ENCODE results near the gene PLCH1. TPM values are rescaled to one million over a fixed set of nuclear protein-coding genes. Genes with fewer than 3 reads are reported as not detected.

Gene PLCH1
- total RNA-seq, 1 experiment from 2014 or later: 1.4 TPM

DNA sequence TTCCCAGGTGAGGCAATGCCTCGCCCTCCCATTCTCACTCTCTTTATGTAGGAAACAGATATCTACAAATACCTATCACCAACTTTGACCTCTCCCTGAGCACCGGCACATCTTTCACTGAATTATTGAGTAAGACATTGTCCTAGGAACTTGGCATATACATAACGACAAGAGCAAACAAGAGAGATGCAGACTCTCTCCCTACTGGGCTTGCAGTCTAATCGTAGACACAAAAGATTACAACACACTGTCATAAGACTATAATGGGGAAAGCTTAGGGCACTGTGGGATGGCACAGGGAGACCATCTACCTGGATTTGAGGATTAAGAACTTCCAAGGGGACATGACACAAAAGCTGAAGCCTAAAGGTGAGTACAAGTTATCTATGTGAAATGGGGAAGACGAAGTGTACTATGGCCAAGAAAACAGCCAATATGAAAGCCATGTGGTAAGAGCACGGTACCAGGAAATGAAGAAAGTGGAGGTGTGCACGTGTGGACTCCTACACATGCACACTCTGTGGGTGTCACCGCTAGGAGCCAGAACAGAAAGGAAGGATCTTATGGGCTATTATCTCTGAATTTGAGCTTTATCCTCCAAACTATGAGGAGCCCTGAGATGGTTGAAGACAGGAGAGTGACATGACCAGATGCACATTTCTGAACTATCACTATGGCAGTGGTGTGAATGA, 232.6 kb downstream of the PLCH1 start:
- ChIA-PET CTCF (no interaction called here), POLR2A (ENCODE audit: unreplicated experiment) (no interaction called here)
- no peaks in the 10 kb centered on the region for H3K27me3 ChIP-seq (ENCODE audit: insufficient read depth, low read depth)
- no peaks in the 10 kb centered on the region for H3K36me3 ChIP-seq (ENCODE audit: low read depth)
- no TSS peak for BruUV-seq (replicated peaks)
- H3K4me1 ChIP-seq (replicated peaks; ENCODE audit: insufficient read depth): no peaks in the 10 kb centered on the region
- no peak overlapping the region for H3K4me3 ChIP-seq
- H3K79me2 ChIP-seq (ENCODE audit: low read depth): no peaks in the 10 kb centered on the region
- H3K4me2 ChIP-seq: no peak overlapping the region
- H3F3A ChIP-seq (ENCODE audit: insufficient read depth, low read depth): no peaks in the 10 kb centered on the region
- H3K9me3 ChIP-seq (ENCODE audit: insufficient read depth, low read depth): no peaks in the 10 kb centered on the region
- no peak for TF ChIP-seq EZH2 (IDR thresholded peaks at IDR 0.05; ENCODE audit: low read depth)
- TF ChIP-seq, protein P1, sequence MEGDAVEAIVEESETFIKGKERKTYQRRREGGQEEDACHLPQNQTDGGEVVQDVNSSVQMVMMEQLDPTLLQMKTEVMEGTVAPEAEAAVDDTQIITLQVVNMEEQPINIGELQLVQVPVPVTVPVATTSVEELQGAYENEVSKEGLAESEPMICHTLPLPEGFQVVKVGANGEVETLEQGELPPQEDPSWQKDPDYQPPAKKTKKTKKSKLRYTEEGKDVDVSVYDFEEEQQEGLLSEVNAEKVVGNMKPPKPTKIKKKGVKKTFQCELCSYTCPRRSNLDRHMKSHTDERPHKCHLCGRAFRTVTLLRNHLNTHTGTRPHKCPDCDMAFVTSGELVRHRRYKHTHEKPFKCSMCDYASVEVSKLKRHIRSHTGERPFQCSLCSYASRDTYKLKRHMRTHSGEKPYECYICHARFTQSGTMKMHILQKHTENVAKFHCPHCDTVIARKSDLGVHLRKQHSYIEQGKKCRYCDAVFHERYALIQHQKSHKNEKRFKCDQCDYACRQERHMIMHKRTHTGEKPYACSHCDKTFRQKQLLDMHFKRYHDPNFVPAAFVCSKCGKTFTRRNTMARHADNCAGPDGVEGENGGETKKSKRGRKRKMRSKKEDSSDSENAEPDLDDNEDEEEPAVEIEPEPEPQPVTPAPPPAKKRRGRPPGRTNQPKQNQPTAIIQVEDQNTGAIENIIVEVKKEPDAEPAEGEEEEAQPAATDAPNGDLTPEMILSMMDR (conservative IDR thresholded peaks at IDR 0.05): no peak
- H4K20me1 ChIP-seq (ENCODE audit: insufficient read depth): no peaks in the 10 kb centered on the region
- DNase-seq: no peak
- no peaks in the 10 kb centered on the region for H3K9me2 ChIP-seq (ENCODE audit: insufficient read depth)
- H3K27ac ChIP-seq: no peak overlapping the region
- intact Hi-C loops (cut with micrococcal nuclease; ENCODE audit: unreplicated experiment): no loop called here
- no peak overlapping the region for H2AFZ ChIP-seq

DNA sequence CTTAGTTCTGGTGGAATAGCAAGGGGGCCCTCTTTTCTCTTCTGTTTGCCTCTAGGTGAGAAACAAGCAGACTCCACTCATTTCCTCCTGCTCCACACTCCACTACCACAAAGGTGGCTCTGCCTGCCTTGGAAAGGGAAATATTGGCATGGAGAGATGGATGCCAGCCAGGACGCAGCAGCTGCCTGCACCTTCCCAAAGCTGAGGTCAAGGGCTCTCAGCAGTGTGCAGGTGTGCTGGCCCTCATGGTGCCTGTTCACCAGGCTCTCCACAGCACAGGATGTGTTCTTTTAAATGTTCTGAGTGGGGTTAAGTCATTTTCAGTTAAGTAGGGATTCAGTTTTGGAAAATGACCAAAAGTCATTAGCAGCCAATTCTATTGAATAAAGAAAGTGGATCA, 240.2 kb downstream of the PLCH1 start:
- no TSS peak for BruUV-seq (replicated peaks)

DNA sequence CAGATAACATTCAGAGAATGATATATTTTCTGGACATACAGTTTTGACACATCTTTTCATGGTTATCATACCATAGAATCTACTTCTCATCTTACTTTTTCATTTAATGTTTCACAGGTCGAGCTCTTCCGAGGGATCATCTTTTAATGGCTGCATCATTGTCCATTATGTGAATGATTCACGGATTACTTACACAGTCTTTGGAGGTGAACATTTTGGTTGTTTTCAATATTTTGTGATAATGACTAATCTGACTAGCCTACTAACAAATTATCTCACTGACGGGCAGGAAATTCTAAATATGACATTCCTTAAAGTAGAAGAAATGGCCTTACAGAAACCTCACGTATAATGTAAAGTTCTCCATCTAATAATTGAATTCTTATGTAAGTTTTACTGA, 242.2 kb downstream of the PLCH1 start:
- H3K36me3 ChIP-seq (ENCODE audit: low read depth): no peaks in the 10 kb centered on the region
- intact Hi-C loops (cut with micrococcal nuclease; ENCODE audit: unreplicated experiment): no loop called here
- H3K27ac ChIP-seq: no peak overlapping the region
- H3K4me3 ChIP-seq: no peak overlapping the region
- no peaks in the 10 kb centered on the region for H4K20me1 ChIP-seq (ENCODE audit: insufficient read depth)
- ChIA-PET CTCF (no interaction called here), POLR2A (ENCODE audit: unreplicated experiment) (no interaction called here)
- no peak overlapping the region for H3K4me2 ChIP-seq
- no peaks in the 10 kb centered on the region; the same call in 1 of the 2 replicates for H3K9me2 ChIP-seq (ENCODE audit: insufficient read depth)
- H3K79me2 ChIP-seq (ENCODE audit: low read depth): no peaks in the 10 kb centered on the region
- TF ChIP-seq EZH2 (IDR thresholded peaks at IDR 0.05; ENCODE audit: low read depth): no peak
- TF ChIP-seq, protein P1 (conservative IDR thresholded peaks at IDR 0.05): no peak
- no peaks in the 10 kb centered on the region for H3F3A ChIP-seq (ENCODE audit: insufficient read depth, low read depth)
- H3K4me1 ChIP-seq (replicated peaks; ENCODE audit: insufficient read depth): peaks cover 7% of the 10 kb centered on the region; the same call in 1 of the 2 replicates
- no peaks in the 10 kb centered on the region for H3K9me3 ChIP-seq (ENCODE audit: insufficient read depth, low read depth)
- BruUV-seq (replicated peaks): no TSS peak
- H3K27me3 ChIP-seq (ENCODE audit: insufficient read depth, low read depth): no peaks in the 10 kb centered on the region
- no peak overlapping the region for H2AFZ ChIP-seq
- no peak for DNase-seq

More for the DNA sequence above, 240.2 kb downstream of the PLCH1 start:
- Histone ChIP-seq H2AFZ (no peak overlapping the region), H4K20me1 (ENCODE audit: insufficient read depth) (no peaks in the 10 kb centered on the region), H3K9me2 (ENCODE audit: insufficient read depth) (no peaks in the 10 kb centered on the region; the same call in 1 of the 2 replicates), H3K9me3 (ENCODE audit: insufficient read depth, low read depth) (no peaks in the 10 kb centered on the region), H3K27me3 (ENCODE audit: insufficient read depth, low read depth) (no peaks in the 10 kb centered on the region), H3F3A (ENCODE audit: insufficient read depth, low read depth) (no peaks in the 10 kb centered on the region), H3K4me2 (no peak overlapping the region), H3K4me3 (no peak overlapping the region), H3K79me2 (ENCODE audit: low read depth) (no peaks in the 10 kb centered on the region), H3K36me3 (ENCODE audit: low read depth) (no peaks in the 10 kb centered on the region), H3K27ac (no peak overlapping the region), H3K4me1 (replicated peaks; ENCODE audit: insufficient read depth) (no peaks in the 10 kb centered on the region)
- intact Hi-C loops (cut with micrococcal nuclease; ENCODE audit: unreplicated experiment): no loop called here
- ChIA-PET CTCF (no interaction called here), POLR2A (ENCODE audit: unreplicated experiment) (no interaction called here)
- TF ChIP-seq EZH2 (IDR thresholded peaks at IDR 0.05; ENCODE audit: low read depth): no peak
- TF ChIP-seq, protein P1 (conservative IDR thresholded peaks at IDR 0.05): no peak
- DNase-seq: no peak
